OCI-LY3 (cell line): ENCODE data around the gene PTDSS2.

ENCODE experiments used
- CTCF ChIP-seq: fragments of 200-600, 300-600 bp; sonication (generic); IDR thresholded peaks from 2 replicates; pipeline ENCODE4 v1.5.1; 2014; ENCODE audit warnings: antibody characterized with exemption, low read length, low read depth
- EZH2phosphoT487 ChIP-seq: fragments of 200-600 bp; shearing (Covaris generic); IDR thresholded peaks from 2 replicates; pipeline ENCODE4 v1.6.1; 2018; ENCODE audit warnings: antibody characterized with exemption, mixed run types, low read depth

GRCh38 chr11:429391-429790 is 20.7 kb upstream of the PTDSS2 start:
- TF ChIP-seq CTCF (no peak), EZH2phosphoT487 (no peak)
